GM23338 (cell line): ENCODE results near the gene CIAO1. TPM values are rescaled to one million over a fixed set of nuclear protein-coding genes. Genes with fewer than 3 reads are reported as not detected.
"Not testable (repeated sequence)": the region's sequence is repeated elsewhere in the genome, so short reads cannot be mapped to it uniquely, and the experiment has no call there.

ENCODE experiments used
- ATAC-seq: fragments of 200-7000 bp; cut with Tn5 transposase; 3 replicates; pipeline ENCODE4 v1.9.1; 2020
- DNase-seq: peaks from one replicate; pipeline ENCODE4 v3.0.0-alpha.2; 2015; ENCODE audit warnings: low spot score
- H2AFZ ChIP-seq: fragments of 200-600 bp; sonication (generic); 2 replicates; pipeline ENCODE4 v1.8.0; 2016; ENCODE audit warnings: antibody characterized with exemption, mild to moderate bottlenecking, moderate library complexity
- H3F3A ChIP-seq: fragments of 200-600 bp; sonication (generic); replicated peaks from 2 replicates; pipeline ENCODE4 v1.8.0; 2017; ENCODE audit warnings: antibody characterized with exemption, mixed run types, low read depth
- H3K27ac ChIP-seq: fragments of 200-600 bp; sonication (generic); 2 replicates; pipeline ENCODE4 v1.6.1; 2016; ENCODE audit warnings: low read depth
- H3K27me3 ChIP-seq: fragments of 200-600 bp; sonication (generic); 2 replicates; pipeline ENCODE4 v1.8.0; 2016; ENCODE audit warnings: mild to moderate bottlenecking, mixed run types, moderate library complexity; ENCODE audit not compliant: insufficient read depth
- H3K36me3 ChIP-seq: fragments of 200-600 bp; sonication (generic); 2 replicates; pipeline ENCODE4 v1.8.0; 2016; ENCODE audit warnings: mild to moderate bottlenecking; ENCODE audit not compliant: insufficient read depth
- H3K4me1 ChIP-seq: fragments of 200-600 bp; sonication (generic); 2 replicates; pipeline ENCODE4 v1.8.0; 2016; ENCODE audit warnings: mild to moderate bottlenecking, moderate library complexity; ENCODE audit not compliant: insufficient read depth
- H3K4me2 ChIP-seq: fragments of 200-600 bp; sonication (generic); 2 replicates; pipeline ENCODE4 v1.7.1; 2017; ENCODE audit warnings: mixed run types
- H3K4me3 ChIP-seq: fragments of 200-600 bp; sonication (generic); 2 replicates; pipeline ENCODE4 v1.6.1; 2016; ENCODE audit warnings: mixed run types
- H3K79me2 ChIP-seq: fragments of 200-600 bp; sonication (generic); replicated peaks from 2 replicates; pipeline ENCODE4 v1.8.0; 2017; ENCODE audit warnings: mild to moderate bottlenecking; ENCODE audit not compliant: insufficient read depth
- H3K9me2 ChIP-seq: fragments of 200-600 bp; sonication (generic); 2 replicates; pipeline ENCODE4 v1.8.0; 2017; ENCODE audit not compliant: insufficient read depth
- H4K20me1 ChIP-seq: fragments of 200-600 bp; sonication (generic); replicated peaks from 2 replicates; pipeline ENCODE4 v1.8.0; 2017; ENCODE audit warnings: mild to moderate bottlenecking; ENCODE audit not compliant: insufficient read depth
- H3K27ac Mint-ChIP-seq: 2 replicates; pipeline ENCODE4 v1.8.0; 2020; ENCODE audit warnings: inconsistent platforms, mild to moderate bottlenecking, moderate library complexity, mixed read lengths
- H3K27me3 Mint-ChIP-seq: 3 replicates; pipeline ENCODE4 v1.8.0; 2022; ENCODE audit warnings: low read depth, mild to moderate bottlenecking, moderate library complexity, mixed read lengths, inconsistent platforms; ENCODE audit not compliant: insufficient read depth, poor library complexity
- H3K36me3 Mint-ChIP-seq: 3 replicates; pipeline ENCODE4 v1.8.0; 2021; ENCODE audit warnings: low read depth, mild to moderate bottlenecking, inconsistent platforms, moderate library complexity, mixed read lengths
- H3K4me1 Mint-ChIP-seq: 3 replicates; pipeline ENCODE4 v1.8.0; 2020; ENCODE audit warnings: mild to moderate bottlenecking, inconsistent platforms, mixed read lengths
- H3K4me3 Mint-ChIP-seq: 3 replicates; pipeline ENCODE4 v1.8.0; 2021; ENCODE audit warnings: moderate library complexity, mild to moderate bottlenecking, inconsistent platforms, mixed read lengths
- H3K9me3 Mint-ChIP-seq: 3 replicates; pipeline ENCODE4 v1.8.0; 2020; ENCODE audit warnings: moderate library complexity, mild to moderate bottlenecking, inconsistent platforms, mixed read lengths
- CREB1 ChIP-seq: fragments of 250-450 bp; sonication (Bioruptor Pico); IDR thresholded peaks from 2 replicates; pipeline ENCODE4 v1.5.0; 2020; ENCODE audit warnings: low read depth, mild to moderate bottlenecking, moderate library complexity
- CTCF ChIP-seq, 2 experiments: fragments of 200-600 bp in 1 of 2; sonication (generic) in 1 of 2; conservative IDR thresholded peaks; 2 replicates each; pipeline versions ENCODE4 v1.5.1 to v1.6.1; 2016 to 2017; ENCODE audit warnings: antibody characterized with exemption in 2 of 2, low read depth in 2 of 2, mild to moderate bottlenecking in 2 of 2, moderate library complexity in 1 of 2
- ETS1 ChIP-seq: IDR thresholded peaks from 2 replicates; pipeline ENCODE4 v1.6.1; 2016; ENCODE audit warnings: antibody characterized with exemption
- EZH2phosphoT487 ChIP-seq: fragments of 200-600 bp; sonication (generic); IDR thresholded peaks from one replicate; pipeline ENCODE4 v1.8.1; 2018; ENCODE audit warnings: antibody characterized with exemption; ENCODE audit not compliant: unreplicated experiment
- JUNB ChIP-seq: IDR thresholded peaks from one replicate; pipeline ENCODE4 v1.6.1; 2016; ENCODE audit warnings: antibody characterized with exemption; ENCODE audit not compliant: unreplicated experiment
- REST ChIP-seq: IDR thresholded peaks from one replicate; pipeline ENCODE4 v1.6.1; 2018; ENCODE audit warnings: antibody characterized with exemption; ENCODE audit not compliant: unreplicated experiment
- ZNF331 ChIP-seq: fragments of 250-450 bp; sonication (Bioruptor Pico); IDR thresholded peaks from 2 replicates; pipeline ENCODE4 v1.5.0; 2020; ENCODE audit warnings: low read depth, mild to moderate bottlenecking, moderate library complexity
- ZNF462 ChIP-seq: fragments of 250-450 bp; sonication (Bioruptor Pico); IDR thresholded peaks from 2 replicates; pipeline ENCODE4 v1.5.0; 2020; ENCODE audit warnings: mild to moderate bottlenecking, moderate library complexity
- polyA plus RNA-seq: library from polyadenylated mRNA; unstranded; fragments of >200 nt; fragmentation: Nextera tagmentation; extraction: Ambion mirVana; gene quantifications from 2 replicates; pipeline ENCODE4 v1.2.1, GENCODE V29; 2016
- total RNA-seq: library from RNA; depleted of rRNA; stranded (reverse); fragments of >200 nt; shearing (Covaris generic); gene quantifications from 2 replicates; pipeline ENCODE4 v1.2.3, GENCODE V29; 2014

The CIAO1 gene
- total and polyA plus RNA-seq, 2 experiments from 2014 or later = 48.8 to 119 TPM

- not testable (repeated sequence) for ATAC-seq, H3K4me2 ChIP-seq, H3F3A ChIP-seq, H3K4me3 ChIP-seq, H3K9me3 Mint-ChIP-seq, H3K9me2 ChIP-seq, DNase-seq, H2AFZ ChIP-seq, H3K27me3 Mint-ChIP-seq, H3K4me1 Mint-ChIP-seq, H3K27ac Mint-ChIP-seq, H4K20me1 ChIP-seq, H3K79me2 ChIP-seq, H3K27me3 ChIP-seq, H3K4me3 Mint-ChIP-seq, H3K4me1 ChIP-seq, H3K27ac ChIP-seq
- peaks cover 94% of the 10 kb centered on the region for H3K36me3 Mint-ChIP-seq
- H3K36me3 ChIP-seq = peaks cover 92% of the 10 kb centered on the region
Measured at GRCh38 chr2:96294271-96294670, 28.2 kb downstream of the CIAO1 start.

GRCh38 chr2:96296925-96297324 lies 30.9 kb downstream of the CIAO1 start:
- Mint-ChIP-seq H3K36me3 (peaks cover 88% of the 10 kb centered on the region), H3K27me3 (no peaks in the 10 kb centered on the region), H3K9me3 (no peaks in the 10 kb centered on the region), H3K4me3 (no peak overlapping the region), H3K4me1 (no peaks in the 10 kb centered on the region), H3K27ac (no peak overlapping the region)
- H3F3A ChIP-seq = no peaks in the 10 kb centered on the region
- H4K20me1 ChIP-seq = peaks cover 14% of the 10 kb centered on the region
- DNase-seq (no peak), ATAC-seq (no peak)
- H2AFZ ChIP-seq = no peak overlapping the region
- no peak overlapping the region for H3K4me3 ChIP-seq
- H3K9me2 ChIP-seq = no peaks in the 10 kb centered on the region
- H3K4me1 ChIP-seq = no peaks in the 10 kb centered on the region
- no peak overlapping the region for H3K4me2 ChIP-seq
- TF ChIP-seq EZH2phosphoT487 (no peak), ZNF331 (CRISPR knock-in tag) (no peak), CTCF (conservative IDR thresholded peaks at IDR 0.05; ENCODE audit: low read depth in 2 of 2) (no peak), CREB1 (no peak), ETS1 (no peak), REST (no peak), ZNF462 (CRISPR knock-in tag) (no peak), JUNB (no peak)
- H3K27ac ChIP-seq = no peak overlapping the region
- H3K27me3 ChIP-seq = no peaks in the 10 kb centered on the region
- H3K79me2 ChIP-seq = peaks cover 8% of the 10 kb centered on the region
- H3K36me3 ChIP-seq = peaks cover 93% of the 10 kb centered on the region
